Measurements from ENCODE around the gene MTHFS.
A peak's percentile ranks its signal among the peaks of the same experiment; 100 is the strongest.

The MTHFS gene

DNA sequence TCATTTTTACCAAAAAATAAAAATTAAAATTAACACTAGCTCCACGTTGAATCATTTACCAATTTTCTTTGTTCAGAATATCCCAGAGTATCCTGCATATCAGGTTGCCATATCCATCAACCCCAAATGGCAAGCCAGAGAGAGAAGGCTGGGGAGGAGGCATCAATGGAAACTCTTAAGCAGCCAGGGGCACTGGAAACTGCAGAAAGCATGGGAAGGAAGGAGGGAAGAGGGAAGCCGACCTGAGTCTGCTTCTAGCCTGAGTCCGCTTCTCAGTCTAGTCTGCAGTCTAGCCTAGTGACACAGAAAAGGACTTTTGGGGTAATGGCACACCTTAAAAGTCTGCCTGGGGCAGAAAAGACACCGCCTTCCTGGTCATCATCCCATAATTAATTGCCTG is 1.6 kb upstream of the MTHFS start:
- Histone ChIP-seq H3K27ac (ENCODE audit: low read depth, low read length) (no peak overlapping the region), H2AFZ (ENCODE audit: low read depth, low read length, severe bottlenecking) (no peak overlapping the region), H3F3A (ENCODE audit: insufficient read depth) (peaks cover 25% of the 10 kb centered on the region; the same call in 1 of the 2 replicates), H3K9me2 (replicated peaks; ENCODE audit: insufficient read depth, low read length) (no peaks in the 10 kb centered on the region), H3K4me2 (ENCODE audit: low read depth, low read length, poor library complexity, severe bottlenecking) (no peak overlapping the region), H3K79me2 (ENCODE audit: insufficient read depth, low read length) (peaks cover 24% of the 10 kb centered on the region), H3K36me3 (ENCODE audit: low read length) (no peaks in the 10 kb centered on the region), H3K9me3 (ENCODE audit: insufficient read depth, low read length) (no peaks in the 10 kb centered on the region), H3K27me3 (ENCODE audit: low read length) (no peaks in the 10 kb centered on the region), H3K4me3 (ENCODE audit: insufficient read depth, low read length, poor library complexity, severe bottlenecking) (no peak overlapping the region), H4K20me1 (ENCODE audit: low read depth, low read length) (no peaks in the 10 kb centered on the region), H3K9ac (ENCODE audit: low read length) (no peak overlapping the region)
- TF ChIP-seq EZH2phosphoT487 (conservative IDR thresholded peaks at IDR 0.05; ENCODE audit: low read length) = no peak
- TF ChIP-seq, protein P1, sequence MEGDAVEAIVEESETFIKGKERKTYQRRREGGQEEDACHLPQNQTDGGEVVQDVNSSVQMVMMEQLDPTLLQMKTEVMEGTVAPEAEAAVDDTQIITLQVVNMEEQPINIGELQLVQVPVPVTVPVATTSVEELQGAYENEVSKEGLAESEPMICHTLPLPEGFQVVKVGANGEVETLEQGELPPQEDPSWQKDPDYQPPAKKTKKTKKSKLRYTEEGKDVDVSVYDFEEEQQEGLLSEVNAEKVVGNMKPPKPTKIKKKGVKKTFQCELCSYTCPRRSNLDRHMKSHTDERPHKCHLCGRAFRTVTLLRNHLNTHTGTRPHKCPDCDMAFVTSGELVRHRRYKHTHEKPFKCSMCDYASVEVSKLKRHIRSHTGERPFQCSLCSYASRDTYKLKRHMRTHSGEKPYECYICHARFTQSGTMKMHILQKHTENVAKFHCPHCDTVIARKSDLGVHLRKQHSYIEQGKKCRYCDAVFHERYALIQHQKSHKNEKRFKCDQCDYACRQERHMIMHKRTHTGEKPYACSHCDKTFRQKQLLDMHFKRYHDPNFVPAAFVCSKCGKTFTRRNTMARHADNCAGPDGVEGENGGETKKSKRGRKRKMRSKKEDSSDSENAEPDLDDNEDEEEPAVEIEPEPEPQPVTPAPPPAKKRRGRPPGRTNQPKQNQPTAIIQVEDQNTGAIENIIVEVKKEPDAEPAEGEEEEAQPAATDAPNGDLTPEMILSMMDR (IDR thresholded peaks at IDR 0.05; ENCODE audit: insufficient read depth, low read length, poor library complexity, severe bottlenecking) = no peak

DNA sequence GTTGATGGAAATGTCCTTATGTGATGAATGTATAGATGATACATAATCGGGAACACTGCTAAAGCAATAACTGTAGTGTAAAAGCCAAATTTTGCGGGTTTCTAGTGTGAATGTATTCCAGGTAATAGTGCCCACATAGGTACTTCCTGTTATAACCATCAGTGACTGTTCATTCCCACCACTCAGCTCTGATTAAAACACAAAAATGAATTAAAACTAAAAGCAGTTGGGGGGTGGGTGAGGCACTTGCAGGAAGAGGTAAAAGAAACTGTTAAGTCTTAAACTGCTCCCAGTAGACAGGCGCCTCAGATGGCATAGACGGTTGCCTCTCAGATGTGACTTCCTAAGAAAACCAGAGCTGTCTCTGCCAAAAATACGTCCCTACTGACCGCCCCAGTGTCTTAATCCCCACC is 893 bp upstream of the MTHFS start:
- peak overlapping the region; percentile 80 for H3K9ac ChIP-seq (ENCODE audit: low read length)

DNA sequence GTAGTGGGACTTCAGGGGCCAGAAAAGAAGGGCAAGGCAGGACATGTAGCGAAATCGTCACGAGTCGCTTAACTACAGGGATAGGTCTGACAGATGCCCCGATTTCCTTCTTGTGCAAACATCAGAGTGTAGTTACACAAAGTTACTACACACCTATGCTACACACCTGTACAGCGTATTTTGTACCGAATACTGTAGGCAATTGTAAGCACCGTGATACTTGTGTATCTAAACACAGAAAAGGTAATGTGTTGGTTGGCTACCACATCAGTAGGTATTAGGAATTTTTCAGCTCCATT is 515 bp upstream of the MTHFS start:
- H2AFZ ChIP-seq (ENCODE audit: low read depth, low read length, severe bottlenecking) = peak overlapping the region; percentile 73
- peak overlapping the region; percentile 80 for H3K9ac ChIP-seq (ENCODE audit: low read length)
- H3K27me3 ChIP-seq (ENCODE audit: low read length) = no peaks in the 10 kb centered on the region
- no peaks in the 10 kb centered on the region for H3K36me3 ChIP-seq (ENCODE audit: low read length)
- H3K9me3 ChIP-seq (ENCODE audit: insufficient read depth, low read length) = no peaks in the 10 kb centered on the region
- H3K4me2 ChIP-seq (ENCODE audit: low read depth, low read length, poor library complexity, severe bottlenecking) = peak overlapping the region; percentile 95
- H3K27ac ChIP-seq (ENCODE audit: low read depth, low read length) = peak overlapping the region; percentile 69
- H3K9me2 ChIP-seq (replicated peaks; ENCODE audit: insufficient read depth, low read length) = no peaks in the 10 kb centered on the region
- peaks cover 25% of the 10 kb centered on the region; the same call in 1 of the 2 replicates for H3F3A ChIP-seq (ENCODE audit: insufficient read depth)
- H3K79me2 ChIP-seq (ENCODE audit: insufficient read depth, low read length) = peaks cover 26% of the 10 kb centered on the region
- peak overlapping the region; percentile 82 for H3K4me3 ChIP-seq (ENCODE audit: insufficient read depth, low read length, poor library complexity, severe bottlenecking)
- no peak for TF ChIP-seq EZH2phosphoT487 (conservative IDR thresholded peaks at IDR 0.05; ENCODE audit: low read length)
- TF ChIP-seq, protein P1 (IDR thresholded peaks at IDR 0.05; ENCODE audit: insufficient read depth, low read length, poor library complexity, severe bottlenecking) = no peak
- no peaks in the 10 kb centered on the region for H4K20me1 ChIP-seq (ENCODE audit: low read depth, low read length)

More for the DNA sequence above, 893 bp upstream of the MTHFS start:
- peaks cover 25% of the 10 kb centered on the region; the same call in 1 of the 2 replicates for H3F3A ChIP-seq (ENCODE audit: insufficient read depth)
- peak overlapping the region; percentile 95 for H3K4me2 ChIP-seq (ENCODE audit: low read depth, low read length, poor library complexity, severe bottlenecking)
- H3K79me2 ChIP-seq (ENCODE audit: insufficient read depth, low read length) = peaks cover 24% of the 10 kb centered on the region
- no peaks in the 10 kb centered on the region for H3K9me2 ChIP-seq (replicated peaks; ENCODE audit: insufficient read depth, low read length)
- TF ChIP-seq EZH2phosphoT487 (conservative IDR thresholded peaks at IDR 0.05; ENCODE audit: low read length) = no peak
- TF ChIP-seq, protein P1 (IDR thresholded peaks at IDR 0.05; ENCODE audit: insufficient read depth, low read length, poor library complexity, severe bottlenecking) = no peak
- H3K27ac ChIP-seq (ENCODE audit: low read depth, low read length) = peak overlapping the region; percentile 69
- no peaks in the 10 kb centered on the region for H3K9me3 ChIP-seq (ENCODE audit: insufficient read depth, low read length)
- H2AFZ ChIP-seq (ENCODE audit: low read depth, low read length, severe bottlenecking) = peak overlapping the region; percentile 73
- H3K36me3 ChIP-seq (ENCODE audit: low read length) = no peaks in the 10 kb centered on the region
- no peaks in the 10 kb centered on the region for H4K20me1 ChIP-seq (ENCODE audit: low read depth, low read length)
- peak overlapping the region; percentile 82 for H3K4me3 ChIP-seq (ENCODE audit: insufficient read depth, low read length, poor library complexity, severe bottlenecking)
- H3K27me3 ChIP-seq (ENCODE audit: low read length) = no peaks in the 10 kb centered on the region

All from SU-DHL-6 (cell line).